ENCODE data around the gene INPP5F.

The INPP5F gene

DNA sequence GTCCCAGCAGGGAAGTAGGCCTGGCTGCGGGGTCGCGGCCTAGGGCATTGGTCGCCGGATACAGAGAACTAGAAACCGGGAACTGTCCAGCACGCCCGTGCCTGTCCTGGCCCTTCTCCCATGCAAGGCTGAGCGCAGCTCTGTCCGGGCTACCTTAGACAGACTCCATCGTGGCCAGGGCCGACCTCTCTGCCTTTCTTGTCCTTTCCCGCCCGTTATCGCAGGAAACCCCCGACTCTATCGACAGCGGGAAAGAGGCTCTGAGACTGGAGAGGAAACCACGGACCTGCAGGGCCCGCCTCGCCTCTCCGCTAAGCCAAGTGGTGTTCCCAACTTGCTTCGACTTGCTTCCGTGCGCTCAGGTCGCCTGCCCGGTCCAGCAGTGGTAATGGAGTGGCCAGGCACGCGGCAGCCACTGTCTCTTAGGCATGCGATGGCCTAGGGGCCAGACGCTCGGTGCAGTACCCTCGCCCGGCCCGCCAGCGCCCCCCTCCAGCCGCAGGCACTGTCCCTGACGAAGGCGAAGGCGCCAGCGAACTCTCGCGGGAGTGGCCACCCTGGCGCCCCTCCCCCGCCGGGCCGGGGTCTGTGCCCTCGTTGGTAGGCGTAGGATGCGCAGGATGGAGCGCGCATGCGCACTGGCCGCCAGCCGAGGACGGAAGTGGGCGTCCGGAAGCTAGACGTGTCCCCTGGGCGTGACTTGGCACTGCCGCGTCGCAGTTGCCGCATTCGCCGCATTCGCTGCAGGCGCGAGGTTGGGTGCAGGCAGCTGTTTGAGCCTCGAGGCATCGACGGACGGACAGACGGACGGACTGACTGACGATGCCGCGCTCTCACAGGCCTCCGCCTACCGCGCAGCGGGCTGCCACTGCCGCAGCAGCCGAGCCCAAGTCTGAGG is 92.4 kb downstream of the INPP5F start:
- DNase-seq (ENCODE audit: low read depth in 2 of 2) = peak; percentile 46 to 52

DNA sequence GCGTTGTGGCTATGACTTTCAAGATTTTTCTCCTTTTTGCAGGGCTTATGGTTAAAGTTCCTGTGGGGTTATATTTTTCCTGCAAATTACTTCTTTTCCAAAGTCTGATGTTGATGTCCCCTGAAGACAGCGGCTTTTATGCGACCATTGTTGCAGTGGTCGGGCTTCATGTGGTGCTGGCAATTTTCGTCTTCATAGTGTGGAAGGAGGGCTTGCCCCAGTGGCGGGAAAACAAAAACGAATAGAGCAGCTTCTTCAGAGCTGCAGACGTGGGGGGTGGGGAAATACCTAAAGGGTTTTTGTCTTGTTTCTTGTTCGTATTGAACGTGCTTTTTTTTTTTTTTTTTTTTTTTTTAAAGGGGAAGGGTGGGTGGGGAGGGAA is 93.0 kb downstream of the INPP5F start:
- DNase-seq (ENCODE audit: low read depth in 2 of 2) = no peak

DNA sequence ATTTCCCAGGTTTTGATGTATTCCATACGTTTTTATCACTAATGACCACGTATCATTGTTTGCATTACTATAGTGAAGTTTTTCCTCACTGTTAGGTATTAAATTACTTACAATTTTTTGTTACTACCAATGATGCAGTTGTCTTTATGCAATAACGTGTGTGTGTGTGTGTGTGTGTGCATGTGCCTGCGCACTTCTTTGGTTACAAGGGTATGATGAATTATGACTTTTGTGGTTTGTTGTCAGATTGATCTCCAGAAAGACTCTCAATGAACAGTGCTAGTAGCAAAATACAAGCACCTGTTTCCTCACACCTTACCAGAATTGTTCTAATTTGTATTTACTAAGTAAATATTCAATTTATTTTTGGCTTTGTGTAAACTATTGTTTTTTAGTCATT is 95.3 kb downstream of the INPP5F start:
- no peak for DNase-seq (ENCODE audit: low read depth in 2 of 2)

- no peak for DNase-seq (ENCODE audit: low read depth in 2 of 2)
These were observed 98.4 kb downstream of the INPP5F start for GRCh38 chr10:119824299-119824698.

DNA sequence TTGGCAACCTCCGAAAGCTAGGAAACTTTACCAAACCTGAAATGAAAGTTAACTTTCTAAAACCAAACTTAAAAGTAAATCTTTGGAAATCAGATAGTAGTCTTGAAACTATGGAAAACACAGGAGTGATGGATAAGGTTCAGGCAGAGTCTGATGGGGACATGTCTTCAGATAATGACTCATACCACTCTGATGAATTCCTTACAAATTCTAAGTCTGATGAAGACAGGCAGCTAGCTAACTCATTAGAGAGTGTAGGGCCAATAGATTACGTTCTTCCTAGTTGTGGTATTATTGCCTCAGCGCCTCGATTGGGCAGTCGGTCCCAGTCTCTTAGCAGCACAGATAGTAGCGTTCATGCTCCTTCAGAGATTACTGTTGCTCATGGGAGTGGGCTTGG is 100.9 kb downstream of the INPP5F start:
- no peak for DNase-seq (ENCODE audit: low read depth in 2 of 2)

GRCh38 chr10:119827430-119827829 is 101.6 kb downstream of the INPP5F start:
- no peak for DNase-seq (ENCODE audit: low read depth in 2 of 2)

DNA sequence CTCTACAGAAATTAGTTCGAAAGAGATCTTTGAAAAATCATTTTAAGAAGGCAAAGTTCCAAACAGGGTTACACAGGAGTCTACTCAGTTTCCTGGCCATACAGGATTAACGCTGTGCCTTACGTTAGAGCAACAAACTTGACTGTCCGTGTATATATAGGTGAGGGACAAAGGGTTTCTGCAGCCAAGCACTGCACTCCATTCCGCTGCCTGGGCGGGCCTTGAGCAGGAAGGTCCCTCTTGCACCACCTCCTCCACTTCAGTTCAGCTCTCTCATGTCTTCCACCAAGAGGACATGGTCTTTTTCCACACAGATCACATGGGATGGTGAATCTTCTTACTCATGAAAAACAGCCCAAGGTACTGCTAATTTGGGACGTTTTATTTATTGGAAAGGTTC is 103.6 kb downstream of the INPP5F start:
- DNase-seq (ENCODE audit: low read depth in 2 of 2) = no peak

GRCh38 chr10:119830851-119831250 is 105.0 kb downstream of the INPP5F start:
- no peak for DNase-seq (ENCODE audit: low read depth in 2 of 2)

- no peak for DNase-seq (ENCODE audit: low read depth in 2 of 2)
These were observed 105.8 kb downstream of the INPP5F start for GRCh38 chr10:119831656-119832055.

GRCh38 chr10:119832951-119833350 is 107.1 kb downstream of the INPP5F start:
- DNase-seq (ENCODE audit: low read depth in 2 of 2) = no peak

GRCh38 chr10:119834188-119834587 is 108.3 kb downstream of the INPP5F start:
- DNase-seq (ENCODE audit: low read depth in 2 of 2) = no peak

DNA sequence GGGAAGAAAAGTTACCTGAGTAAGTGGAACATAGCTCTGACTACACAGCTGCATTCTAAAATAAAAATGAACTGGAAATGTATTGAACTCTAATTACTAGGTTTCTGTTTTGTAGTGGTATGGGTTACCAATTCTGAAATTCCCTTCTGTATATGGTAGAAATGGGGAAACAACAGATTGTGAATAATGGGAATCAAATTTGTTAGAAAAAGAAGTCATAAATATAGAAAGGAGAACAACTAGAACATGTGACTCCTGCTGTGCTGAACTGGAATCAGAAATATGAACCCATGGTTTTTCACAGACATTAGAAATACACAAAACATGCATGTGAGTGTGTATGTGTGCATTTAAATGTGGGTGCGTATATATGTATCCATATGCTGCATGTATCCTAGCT is 119.8 kb downstream of the INPP5F start:
- DNase-seq (ENCODE audit: low read depth in 2 of 2) = no peak

DNA sequence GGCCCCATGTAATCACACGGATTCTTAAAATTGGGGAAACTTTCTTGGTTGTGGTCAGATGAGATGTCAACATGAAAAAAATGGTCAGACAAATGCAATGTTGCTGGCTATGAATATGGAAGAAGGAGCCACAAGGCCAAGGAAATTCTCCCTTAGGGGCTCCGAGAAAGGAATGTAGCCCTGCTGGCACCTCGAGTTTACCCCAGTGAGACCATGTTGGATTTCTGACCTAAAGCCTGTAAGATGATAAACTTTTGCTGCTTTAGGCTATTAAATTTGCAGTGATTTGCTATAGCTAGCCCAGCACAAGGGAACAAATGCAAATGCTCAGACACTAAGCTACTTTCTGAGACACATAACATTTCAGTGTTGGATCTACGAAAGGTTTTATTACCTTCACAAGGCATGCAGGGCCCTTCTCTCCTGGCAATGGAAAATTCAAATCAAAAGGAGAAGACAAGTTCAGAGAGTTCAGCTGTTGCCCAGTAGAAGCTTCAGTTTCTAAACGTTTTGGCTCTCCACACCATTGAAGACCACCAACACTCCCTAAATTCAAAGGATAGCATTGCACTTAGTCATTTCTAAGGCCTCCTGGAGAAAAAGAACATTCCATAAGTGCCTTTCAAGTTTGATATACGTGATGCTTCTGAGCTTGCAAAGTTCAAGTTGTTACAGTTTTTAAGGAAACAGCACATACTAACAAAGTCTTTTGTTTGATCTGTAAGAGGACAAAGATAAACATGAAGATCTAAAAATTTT is 123.4 kb downstream of the INPP5F start:
- peak; percentile 57 to 69 for DNase-seq (ENCODE audit: low read depth in 2 of 2)

DNA sequence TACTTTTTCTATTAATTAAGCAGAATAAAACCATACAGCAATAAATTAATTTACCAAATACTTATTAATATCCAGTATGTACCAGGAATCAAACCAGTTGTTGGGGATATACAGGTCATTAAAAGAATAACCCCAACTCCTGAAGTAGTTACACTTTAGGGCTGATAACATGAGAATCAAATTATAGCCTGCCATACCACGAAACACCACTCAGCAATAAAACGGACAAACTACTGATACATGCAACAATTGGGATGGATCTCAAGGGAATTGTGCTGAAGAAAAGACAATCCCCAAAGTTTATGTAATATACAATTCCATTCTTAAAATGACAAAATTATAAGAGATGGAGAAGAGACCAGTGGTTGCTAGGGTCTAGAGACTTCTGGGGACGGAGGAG is 124.1 kb downstream of the INPP5F start:
- no peak for DNase-seq (ENCODE audit: low read depth in 2 of 2)

- DNase-seq (ENCODE audit: low read depth in 2 of 2) = no peak
These were observed 126.4 kb downstream of the INPP5F start for GRCh38 chr10:119852277-119852676.

DNA sequence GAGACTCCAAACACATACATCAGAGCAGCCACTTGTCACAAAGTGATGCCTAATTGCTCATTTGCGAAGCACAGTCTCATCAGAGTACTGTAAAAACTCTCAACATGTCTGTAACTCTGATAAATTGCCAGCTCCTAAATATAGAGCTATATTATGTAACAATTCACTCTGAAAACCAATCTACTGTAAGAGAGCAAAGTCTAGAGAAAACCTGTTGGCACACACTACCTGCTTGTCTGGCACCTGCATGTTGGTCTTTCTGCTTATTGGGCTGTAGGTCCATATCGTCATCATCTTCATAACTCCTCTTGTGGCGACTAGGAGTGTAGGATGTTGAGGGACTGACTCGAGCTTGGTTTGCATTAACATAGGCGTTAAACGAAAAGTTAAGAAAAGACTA is 127.0 kb downstream of the INPP5F start:
- DNase-seq (ENCODE audit: low read depth in 2 of 2) = no peak

DNA sequence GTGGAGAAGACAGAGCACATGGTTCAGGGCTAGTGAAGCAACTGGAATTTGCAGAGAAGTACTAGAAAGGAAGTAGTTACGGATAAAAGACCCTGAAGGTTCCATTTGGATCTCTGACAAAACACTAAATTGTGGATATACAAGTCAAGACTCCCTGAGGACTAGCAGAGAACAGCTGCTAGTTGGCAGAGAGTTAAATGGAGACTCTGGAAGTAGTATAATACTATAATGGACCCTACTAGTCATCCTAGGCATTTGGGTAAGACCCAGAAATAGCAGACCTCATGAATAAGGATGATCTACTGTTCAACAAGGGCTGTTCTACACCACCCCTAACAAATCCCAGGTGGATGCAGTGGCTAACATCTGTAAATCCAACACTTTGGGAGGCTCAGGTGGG is 127.7 kb downstream of the INPP5F start:
- no peak for DNase-seq (ENCODE audit: low read depth in 2 of 2)

- DNase-seq (ENCODE audit: low read depth in 2 of 2) = no peak
These were observed 132.2 kb downstream of the INPP5F start for GRCh38 chr10:119858063-119858462.

- no peak for DNase-seq (ENCODE audit: low read depth in 2 of 2)
These were observed 133.8 kb downstream of the INPP5F start for GRCh38 chr10:119859420-119860258.

DNA sequence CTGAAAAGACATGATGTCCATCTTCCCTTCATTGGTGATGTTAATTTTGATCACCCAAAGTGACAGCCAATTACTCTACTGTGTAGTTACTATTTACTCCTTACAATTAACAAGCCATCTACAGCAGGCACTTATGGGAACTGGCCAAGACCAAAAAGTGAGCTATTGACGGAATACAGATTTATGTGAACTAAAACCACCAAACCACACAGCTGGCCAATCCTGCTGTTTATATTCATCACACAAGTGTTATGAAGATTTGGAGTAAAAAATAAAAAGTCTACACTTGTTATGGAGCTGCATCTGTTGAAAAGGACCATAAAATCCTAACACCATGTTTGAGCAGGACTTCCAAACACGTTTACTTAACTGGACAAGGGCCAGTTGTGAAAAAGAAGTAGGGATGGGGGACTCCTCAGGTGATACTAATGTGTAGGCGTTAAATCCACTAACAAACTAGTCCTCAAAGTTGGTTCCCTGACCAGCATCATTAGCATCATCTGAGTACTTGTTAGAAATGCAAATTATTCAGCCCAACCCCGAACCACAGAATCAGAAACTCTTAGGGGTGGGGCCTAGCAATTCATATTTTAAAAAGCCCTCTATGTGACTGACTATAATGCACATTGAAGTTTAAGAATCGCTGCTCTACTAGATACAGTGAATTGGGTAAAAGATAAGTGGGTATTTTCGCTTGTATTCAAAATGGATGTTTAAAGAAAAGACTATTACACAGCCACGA is 135.2 kb downstream of the INPP5F start:
- DNase-seq (ENCODE audit: low read depth in 2 of 2) = no peak

DNA sequence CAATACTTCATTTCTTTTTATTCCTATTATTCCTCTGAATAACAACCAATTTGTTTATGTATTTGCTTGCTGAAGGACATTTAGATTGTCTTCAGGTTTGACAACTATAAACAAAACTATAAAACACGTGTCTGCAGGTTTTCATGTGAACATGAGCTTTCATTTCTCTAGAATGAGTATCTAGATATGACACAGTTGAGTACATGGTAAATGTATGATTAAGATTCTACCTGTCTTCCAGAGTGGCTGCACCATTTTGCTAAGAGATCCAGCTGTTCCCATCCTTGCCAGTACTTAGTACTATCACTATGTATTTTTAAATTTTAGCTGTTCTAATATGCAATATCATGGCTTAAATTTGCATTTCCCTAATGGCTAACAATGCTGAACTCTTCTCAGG is 136.7 kb downstream of the INPP5F start:
- DNase-seq (ENCODE audit: low read depth in 2 of 2) = no peak
